Keratinocyte (primary cell): ENCODE measurements around the gene MUC2.

Source experiments
- EZH2 ChIP-seq: IDR thresholded peaks from one replicate; pipeline ENCODE4 v1.6.1; 2012; ENCODE audit warnings: inconsistent platforms, mild to moderate bottlenecking, low read length, moderate library complexity
- TF ChIP-seq, protein P1 (sequence below), 3 experiments: IDR thresholded peaks in 1 of 3; conservative IDR thresholded peaks in 1 of 3; optimal IDR thresholded peaks in 1 of 3; 2 replicates in 2 of 3; 3 replicates in 1 of 3; pipeline versions ENCODE3 to v1.5.1; 2011; ENCODE audit warnings: low read length in 3 of 3, mild to moderate bottlenecking in 3 of 3, moderate library complexity in 2 of 3, control low read depth in 1 of 3, inconsistent platforms in 1 of 3; ENCODE audit not compliant: insufficient read depth in 2 of 3; ENCODE audit errors: extremely low read depth in 1 of 3

DNA sequence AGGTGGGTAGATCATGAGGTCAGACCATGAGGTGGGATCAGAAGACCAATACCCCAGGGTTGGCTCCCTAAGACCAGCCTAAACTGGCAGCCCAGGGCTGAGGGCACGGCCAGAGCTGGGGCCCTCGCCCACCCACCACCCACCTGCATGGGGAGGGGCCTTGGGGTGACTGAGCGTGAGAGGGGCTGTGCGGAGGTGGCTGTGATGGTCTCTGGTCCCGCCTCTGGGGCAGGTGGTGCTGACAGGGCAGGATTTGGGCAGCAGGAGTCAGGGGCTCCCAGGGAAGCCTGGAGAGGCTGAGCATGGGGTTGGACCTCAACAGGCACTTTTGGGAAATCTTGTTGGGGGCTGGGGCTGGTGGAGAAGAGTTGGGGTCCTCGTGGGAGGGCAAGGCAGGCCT lies 43.3 kb downstream of the MUC2 start:
- no peak for TF ChIP-seq EZH2
- TF ChIP-seq, protein P1, sequence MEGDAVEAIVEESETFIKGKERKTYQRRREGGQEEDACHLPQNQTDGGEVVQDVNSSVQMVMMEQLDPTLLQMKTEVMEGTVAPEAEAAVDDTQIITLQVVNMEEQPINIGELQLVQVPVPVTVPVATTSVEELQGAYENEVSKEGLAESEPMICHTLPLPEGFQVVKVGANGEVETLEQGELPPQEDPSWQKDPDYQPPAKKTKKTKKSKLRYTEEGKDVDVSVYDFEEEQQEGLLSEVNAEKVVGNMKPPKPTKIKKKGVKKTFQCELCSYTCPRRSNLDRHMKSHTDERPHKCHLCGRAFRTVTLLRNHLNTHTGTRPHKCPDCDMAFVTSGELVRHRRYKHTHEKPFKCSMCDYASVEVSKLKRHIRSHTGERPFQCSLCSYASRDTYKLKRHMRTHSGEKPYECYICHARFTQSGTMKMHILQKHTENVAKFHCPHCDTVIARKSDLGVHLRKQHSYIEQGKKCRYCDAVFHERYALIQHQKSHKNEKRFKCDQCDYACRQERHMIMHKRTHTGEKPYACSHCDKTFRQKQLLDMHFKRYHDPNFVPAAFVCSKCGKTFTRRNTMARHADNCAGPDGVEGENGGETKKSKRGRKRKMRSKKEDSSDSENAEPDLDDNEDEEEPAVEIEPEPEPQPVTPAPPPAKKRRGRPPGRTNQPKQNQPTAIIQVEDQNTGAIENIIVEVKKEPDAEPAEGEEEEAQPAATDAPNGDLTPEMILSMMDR (optimal IDR thresholded peaks at IDR 0.05 in 1 of 3, IDR thresholded peaks at IDR 0.05 in 1 of 3, conservative IDR thresholded peaks at IDR 0.05 in 1 of 3; ENCODE audit: extremely low read depth in 1 of 3, insufficient read depth in 2 of 3, low read length in 3 of 3), result no peak
